NCI-H526 treated with DMSO at 0.1 percent for 48 hours (cell line): ENCODE measurements around the gene WDR81.
A peak's percentile ranks its signal among the peaks of the same experiment; 100 is the strongest.
"Not testable (repeated sequence)": the region's sequence is repeated elsewhere in the genome, so short reads cannot be mapped to it uniquely, and the experiment has no call there.

Experiments used
- DNase-seq: peaks from one replicate; lab custom pipeline; 2025; lab: John Stamatoyannopoulos, UW

WDR81 gene

DNA sequence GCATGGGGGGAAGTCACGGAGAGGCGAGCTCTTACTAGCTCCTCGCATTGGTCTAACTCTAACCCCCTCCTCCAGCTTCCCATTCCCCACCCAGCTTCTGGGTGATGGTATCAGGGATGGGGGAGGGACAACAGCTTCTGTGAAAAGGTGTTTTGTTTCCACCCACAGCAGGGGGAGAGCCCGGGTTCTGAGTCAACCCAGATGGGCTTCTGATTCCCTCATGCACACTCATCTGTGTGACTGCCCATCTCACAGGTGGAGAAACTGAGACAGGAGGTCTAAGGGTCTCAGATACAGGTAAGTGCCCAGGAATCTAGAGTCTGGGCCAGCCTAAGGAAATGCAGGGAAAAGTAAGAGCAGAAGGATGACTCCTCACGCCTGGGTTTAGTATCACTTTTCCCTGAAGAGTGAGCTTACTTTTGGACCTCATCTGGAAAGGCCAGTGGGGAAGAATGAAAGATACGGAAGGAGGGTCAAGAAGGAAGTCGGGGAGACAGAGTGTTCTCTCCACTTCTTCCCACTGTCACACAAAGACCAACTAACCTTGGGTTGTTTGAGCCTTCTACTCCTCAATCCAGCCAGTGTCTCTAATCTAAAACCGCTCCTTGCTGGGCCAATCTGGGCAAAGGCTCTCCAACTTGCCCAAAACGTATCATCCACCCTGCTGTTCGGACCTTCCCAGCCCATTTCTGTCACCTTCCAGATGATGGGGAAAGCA lies 11.2 kb upstream of the WDR81 start:
- no peak for DNase-seq

DNA sequence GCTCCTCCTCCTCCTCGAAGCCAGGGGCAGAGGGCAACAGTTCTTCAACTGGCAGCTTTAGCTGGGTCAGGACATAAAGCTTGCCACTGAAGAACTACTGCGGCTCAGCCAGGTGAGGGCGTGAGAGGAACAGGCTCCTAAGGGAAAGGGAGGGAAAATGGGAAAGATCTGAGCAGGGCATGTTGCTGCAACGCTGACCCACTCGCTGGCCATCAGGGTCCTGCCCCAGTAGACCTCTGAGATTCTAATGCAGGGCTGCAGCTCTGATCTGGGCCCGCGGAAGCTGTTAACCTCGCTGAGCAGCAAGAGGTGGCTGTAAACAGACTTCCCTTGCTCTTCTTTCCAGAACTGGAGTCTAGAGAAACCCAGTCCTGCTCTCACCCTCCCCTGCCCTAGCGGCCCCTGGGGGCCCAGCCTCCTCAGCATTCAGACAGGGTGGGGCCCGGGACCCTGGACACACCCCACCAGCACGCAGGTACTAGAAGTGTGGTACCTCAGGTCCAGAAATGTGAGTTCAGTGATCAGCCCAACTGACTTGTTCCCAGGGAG lies 10.6 kb upstream of the WDR81 start:
- DNase-seq, result peak; percentile 30

DNA sequence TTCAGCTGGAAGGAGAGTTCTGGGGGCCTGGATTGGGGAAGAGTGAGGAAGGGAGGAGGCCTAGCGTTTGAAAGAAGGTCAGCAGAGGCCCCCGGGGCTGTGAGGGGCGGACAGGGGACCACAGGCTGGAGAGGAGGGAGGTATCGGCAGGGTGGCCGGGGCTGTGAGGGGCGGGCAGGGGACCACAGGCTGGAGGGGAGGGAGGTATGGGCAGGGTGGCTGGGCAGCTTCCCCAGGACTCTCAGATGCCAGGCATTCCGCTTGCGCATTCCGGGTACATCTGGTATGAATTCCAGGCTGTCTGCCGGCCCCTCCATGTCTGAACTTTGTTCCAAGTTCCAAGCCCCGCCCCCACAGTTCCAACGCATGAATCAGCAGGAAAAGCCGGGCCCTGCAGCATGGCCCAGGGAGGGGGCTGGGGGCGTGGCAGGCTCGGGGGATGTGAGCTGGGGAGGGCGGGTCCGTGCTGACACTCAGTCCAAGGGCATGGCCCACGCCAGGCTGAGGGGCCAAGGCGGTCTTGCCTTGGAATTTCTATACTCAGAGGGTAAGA lies 10.0 kb upstream of the WDR81 start:
- no peak for DNase-seq

DNA sequence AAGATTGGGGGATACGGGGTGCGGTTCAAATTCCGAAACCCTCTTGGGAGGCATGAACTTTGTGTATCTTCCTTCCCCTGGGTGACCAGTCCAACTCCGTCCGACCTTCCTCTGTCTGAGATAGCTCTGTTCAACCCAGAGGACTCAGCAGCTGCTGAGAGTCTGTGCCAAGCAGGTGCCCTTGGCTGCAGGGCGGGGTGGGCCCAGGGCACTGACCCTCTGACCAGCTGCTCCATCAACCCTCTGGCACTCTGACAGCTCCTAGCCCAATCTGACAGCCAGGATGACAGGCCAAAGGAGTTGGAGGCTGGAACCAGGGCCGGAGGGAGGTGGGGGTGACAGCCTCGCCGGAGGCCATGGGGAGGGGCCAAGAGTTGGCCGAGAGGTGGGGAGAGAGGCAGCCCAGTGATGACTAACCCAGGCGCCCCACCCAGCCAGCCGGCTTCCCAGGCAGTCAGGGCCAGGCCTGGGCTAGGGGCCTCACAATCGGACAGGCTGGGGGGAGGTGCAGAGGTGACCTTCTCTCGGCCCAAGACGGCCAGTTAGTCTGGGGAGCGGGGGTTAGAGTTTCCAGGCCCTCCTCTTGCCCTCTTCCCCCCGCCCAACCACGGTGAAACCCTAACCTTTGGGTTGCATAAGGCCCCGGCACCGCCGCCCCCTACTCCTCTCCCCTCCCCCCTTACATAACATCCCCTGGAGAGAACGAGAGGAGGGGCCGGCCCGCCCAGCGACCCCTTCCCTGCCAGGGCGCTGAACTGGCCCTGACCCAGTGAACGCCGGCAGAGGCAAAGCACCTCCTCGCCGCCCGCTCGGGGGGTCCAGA lies 9.3 kb upstream of the WDR81 start:
- no peak for DNase-seq

DNA sequence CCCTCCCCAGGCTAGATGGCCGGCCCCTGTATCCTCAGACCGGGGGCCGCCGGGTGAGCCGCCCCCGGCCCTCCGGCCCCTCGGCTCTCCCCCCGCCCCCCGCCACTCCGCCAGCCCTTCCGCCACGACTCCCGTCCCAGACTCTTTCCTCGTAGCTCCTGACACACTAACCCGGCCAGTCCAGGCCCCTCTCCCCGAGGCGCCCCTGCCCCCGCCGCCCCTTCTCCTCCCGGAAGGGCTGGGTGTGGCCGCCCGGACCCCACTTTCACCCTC lies 8.8 kb upstream of the WDR81 start:
- no peak for DNase-seq

DNA sequence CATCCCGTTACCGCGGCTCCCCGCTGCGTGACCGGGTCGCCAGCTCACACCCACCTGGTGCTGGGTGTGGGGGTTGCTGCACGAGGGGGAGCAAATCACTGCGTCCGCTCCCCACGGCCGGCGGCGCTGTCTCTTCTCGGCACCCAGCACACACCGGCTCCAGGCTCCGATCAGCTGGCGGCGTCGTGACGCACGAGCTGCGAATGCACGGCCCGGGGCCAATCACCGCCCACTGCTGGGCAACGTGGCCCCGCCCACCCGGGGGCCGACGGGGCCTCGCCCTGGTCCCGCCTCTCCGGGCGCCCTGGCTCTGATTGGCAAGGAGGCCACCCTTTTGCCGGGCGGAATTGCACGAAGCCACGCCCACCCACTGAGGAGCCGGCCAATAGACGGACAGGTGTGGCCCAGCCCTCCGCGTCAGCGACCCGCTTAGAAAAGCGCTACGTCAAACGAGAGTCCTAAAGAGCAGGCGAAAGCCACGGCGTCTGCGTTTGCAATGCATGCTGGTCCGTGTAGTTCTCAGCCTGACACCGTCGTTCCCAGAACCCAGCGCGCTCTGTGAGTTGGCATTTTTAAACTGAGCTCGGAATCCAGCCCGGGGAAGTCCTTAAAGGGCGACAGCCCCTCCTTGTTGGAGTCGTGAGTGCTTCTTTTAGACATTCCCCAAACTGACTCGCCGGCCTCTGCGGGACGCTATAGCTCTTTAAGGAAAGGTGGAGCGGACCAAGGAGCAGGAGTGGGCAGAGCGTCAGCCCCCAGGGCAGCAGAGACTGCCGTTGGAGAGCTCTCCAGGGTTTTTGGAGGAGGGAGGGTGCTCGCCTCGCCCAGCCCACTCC lies 8.2 kb upstream of the WDR81 start:
- peak; percentile 97 for DNase-seq

DNA sequence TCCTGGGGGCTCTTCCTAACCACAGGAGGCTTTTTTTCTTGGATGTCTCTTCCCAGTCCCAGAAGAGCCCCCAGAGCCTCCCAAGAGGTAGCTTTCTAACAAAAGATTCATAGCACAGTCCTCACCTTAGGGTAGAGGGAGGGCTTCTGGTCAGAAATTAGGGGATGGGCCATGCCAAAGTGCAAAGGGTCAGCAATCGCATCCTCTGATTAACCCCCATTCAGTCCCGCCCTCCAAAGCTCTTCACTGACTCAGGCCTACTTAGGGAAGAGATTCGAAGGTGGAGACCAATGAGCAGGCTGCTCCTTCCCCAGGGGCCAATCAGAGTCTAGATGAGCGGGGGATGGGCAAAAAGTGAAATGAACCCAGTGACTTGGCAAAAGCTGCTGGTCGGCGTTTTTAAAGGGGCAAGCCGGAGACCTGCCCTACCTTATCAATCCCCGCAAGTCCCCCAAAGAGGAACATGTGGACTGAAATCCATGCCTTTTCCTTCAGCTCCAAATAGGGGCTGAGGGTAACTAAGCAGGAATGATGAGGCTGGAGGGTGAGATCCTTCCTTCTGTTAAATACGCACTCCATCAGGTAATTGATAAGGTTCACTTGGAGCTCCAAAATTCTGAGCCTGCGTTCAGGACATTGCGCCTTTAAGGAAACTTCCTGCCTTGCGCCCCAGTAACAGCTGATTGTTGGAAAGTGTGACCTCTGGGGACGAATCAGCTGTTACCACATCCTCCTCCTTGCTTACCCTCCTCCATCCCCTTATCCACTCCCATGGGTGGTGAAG lies 7.4 kb upstream of the WDR81 start:
- DNase-seq, result peak; percentile 81

DNA sequence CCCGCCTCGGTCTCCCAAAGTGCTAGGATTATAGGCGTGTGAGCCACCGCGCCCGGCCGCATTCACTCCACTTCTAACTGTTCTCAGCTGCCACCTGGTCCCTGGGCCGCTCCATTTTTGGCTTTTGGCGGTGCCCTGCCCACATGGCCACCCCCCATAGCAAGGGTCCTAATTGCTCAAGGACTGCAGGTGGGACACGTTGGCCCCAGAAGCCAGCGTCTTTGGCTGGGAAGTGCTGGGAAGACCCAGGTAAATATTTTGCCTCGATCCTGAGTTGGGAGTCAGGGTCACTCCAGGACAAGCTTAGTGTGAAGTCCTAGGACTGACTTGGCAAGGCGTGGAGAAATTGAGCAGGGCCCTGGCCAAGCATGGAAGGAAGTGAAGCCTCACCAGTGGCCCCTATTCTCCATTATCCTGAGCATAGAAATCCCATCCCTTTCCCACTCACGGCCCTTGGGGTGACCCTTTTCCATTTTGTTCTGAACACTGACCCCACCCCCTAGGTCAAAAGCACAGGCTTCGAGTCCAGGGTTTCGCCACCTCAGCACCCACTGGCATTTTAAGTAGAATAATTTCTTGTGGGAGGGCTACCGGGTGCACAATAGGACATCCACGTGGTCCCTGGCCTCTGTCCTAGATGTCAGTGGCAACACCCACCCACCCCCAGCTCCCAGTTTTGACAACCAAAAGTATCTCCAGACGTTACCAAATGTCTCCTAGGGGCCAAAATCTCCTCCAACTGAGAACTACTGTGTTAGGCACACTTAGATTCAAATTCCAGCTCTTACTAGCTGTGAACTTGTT lies 5.9 kb upstream of the WDR81 start:
- DNase-seq, result no peak

DNA sequence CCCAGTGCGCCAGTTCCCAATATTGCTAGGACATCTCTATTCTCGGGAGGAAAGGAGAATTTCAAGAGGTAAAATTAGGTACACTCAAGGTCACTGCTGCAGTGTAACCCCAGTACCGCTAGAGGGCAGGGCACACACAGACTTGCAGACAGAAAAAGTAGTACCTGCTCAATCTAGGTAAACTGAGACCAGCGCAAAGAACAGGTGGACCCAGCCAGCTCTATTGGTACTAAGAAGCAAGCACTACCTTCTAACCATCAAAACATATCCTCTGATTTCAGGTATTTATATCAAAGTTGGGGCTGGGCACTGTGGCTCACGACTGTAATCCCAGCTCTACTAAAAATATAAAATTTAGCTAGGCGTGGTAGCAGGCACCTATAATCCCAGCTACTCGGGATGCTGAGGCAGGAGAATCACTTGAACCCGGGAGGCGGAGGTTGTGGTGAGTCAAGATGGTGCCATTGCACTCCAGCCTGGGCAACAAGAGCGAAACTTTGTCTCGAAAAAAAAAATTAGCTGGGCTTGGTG lies 3.6 kb upstream of the WDR81 start:
- no peak for DNase-seq

DNA sequence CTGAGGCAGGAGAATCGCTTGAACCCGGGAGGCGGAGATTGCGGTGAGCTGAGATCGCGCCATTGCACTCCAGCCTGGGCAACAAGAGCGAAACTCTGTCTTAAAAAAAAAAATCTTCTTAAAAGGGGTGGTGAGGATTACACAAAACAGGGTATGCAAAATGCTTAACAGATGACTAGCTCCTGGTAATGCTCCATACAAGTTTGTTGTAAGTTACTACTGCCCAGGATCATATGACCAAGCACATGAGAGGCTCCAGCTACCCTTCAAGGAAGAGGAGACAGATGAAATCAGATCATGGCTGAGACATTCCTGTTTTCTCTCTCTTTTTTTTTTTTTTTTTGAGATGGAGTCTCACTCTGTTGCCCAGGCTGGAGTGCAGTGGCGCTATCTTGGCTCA lies 2.5 kb upstream of the WDR81 start:
- not testable (repeated sequence) for DNase-seq

DNA sequence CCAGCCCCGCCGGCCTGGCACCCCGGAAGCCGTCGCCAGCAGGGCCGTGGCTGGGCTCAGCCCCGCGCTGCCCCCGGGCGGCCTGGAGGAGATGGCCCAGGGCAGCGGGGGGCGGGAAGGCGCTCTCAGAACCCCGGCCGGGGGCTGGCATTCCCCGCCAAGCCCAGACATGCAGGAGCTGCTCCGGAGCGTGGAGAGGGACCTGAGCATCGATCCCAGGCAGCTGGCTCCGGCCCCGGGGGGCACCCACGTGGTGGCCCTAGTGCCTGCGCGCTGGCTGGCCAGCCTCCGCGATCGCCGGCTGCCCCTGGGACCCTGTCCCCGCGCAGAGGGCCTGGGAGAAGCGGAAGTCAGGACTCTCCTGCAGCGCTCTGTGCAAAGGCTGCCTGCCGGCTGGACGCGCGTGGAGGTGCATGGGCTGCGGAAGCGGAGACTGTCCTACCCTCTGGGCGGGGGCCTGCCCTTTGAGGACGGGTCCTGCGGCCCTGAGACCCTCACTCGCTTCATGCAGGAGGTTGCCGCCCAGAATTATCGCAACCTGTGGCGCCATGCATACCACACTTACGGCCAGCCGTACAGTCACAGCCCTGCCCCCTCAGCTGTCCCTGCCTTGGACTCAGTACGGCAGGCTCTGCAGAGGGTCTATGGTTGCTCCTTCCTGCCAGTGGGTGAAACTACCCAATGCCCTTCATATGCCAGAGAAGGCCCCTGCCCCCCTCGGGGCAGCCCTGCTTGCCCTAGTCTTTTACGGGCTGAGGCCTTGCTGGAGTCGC lies 551 bp downstream of the WDR81 start:
- DNase-seq, result no peak

DNA sequence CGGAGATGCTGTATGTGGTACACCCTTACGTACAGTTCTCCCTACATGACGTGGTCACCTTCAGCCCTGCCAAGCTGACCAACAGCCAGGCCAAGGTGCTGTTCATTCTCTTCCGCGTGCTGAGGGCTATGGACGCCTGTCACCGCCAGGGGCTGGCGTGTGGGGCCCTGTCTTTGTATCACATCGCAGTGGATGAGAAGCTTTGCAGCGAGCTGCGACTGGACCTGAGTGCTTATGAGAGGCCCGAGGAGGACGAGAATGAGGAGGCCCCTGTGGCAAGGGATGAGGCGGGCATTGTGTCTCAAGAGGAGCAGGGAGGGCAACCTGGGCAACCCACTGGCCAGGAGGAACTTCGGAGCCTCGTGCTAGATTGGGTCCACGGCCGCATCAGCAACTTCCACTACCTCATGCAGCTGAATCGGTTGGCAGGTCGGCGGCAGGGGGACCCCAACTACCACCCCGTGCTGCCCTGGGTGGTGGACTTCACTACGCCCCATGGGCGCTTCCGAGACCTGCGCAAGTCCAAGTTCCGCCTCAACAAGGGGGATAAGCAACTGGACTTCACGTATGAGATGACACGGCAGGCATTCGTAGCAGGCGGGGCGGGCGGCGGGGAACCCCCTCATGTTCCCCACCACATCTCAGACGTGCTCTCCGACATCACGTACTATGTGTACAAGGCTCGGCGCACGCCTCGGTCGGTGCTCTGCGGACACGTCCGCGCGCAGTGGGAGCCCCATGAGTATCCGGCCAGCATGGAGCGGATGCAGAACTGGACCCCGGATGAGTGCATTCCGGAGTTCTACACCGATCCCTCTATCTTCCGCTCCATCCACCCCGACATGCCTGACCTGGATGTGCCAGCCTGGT lies 1.4 kb downstream of the WDR81 start:
- no peak for DNase-seq

DNA sequence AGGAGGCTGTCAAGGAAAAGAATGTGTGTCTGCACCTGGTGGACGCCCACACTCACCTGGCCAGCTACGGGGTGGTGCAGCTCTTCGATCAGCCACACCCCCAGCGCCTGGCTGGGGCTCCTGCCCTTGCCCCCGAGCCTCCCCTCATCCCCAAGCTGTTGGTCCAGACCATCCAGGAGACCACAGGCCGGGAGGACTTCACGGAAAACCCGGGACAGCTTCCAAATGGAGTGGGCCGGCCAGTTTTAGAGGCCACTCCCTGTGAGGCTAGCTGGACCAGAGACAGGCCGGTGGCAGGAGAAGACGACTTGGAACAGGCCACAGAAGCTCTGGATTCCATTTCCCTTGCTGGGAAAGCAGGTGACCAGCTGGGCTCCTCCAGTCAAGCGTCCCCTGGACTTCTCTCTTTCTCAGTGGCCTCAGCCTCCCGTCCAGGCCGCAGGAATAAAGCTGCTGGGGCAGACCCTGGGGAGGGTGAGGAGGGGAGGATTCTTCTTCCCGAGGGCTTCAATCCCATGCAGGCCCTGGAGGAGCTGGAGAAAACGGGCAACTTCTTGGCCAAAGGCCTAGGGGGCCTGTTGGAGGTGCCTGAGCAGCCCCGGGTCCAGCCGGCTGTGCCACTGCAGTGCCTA lies 2.2 kb downstream of the WDR81 start:
- no peak for DNase-seq

DNA sequence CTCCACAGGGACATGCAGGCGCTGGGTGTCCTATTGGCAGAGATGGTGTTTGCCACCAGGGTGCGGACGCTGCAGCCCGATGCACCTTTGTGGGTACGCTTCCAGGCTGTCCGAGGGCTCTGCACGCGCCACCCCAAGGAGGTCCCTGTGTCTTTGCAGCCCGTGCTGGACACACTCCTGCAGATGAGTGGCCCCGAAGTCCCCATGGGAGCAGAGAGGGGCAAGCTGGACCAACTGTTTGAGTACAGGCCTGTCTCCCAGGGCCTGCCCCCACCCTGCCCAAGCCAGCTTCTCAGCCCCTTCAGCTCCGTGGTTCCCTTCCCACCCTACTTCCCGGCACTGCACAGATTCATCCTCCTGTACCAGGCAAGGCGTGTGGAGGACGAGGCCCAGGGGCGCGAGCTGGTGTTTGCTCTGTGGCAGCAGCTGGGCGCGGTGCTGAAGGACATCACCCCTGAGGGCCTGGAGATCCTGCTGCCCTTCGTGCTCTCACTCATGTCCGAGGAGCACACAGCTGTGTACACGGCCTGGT lies 2.8 kb downstream of the WDR81 start:
- no peak for DNase-seq

DNA sequence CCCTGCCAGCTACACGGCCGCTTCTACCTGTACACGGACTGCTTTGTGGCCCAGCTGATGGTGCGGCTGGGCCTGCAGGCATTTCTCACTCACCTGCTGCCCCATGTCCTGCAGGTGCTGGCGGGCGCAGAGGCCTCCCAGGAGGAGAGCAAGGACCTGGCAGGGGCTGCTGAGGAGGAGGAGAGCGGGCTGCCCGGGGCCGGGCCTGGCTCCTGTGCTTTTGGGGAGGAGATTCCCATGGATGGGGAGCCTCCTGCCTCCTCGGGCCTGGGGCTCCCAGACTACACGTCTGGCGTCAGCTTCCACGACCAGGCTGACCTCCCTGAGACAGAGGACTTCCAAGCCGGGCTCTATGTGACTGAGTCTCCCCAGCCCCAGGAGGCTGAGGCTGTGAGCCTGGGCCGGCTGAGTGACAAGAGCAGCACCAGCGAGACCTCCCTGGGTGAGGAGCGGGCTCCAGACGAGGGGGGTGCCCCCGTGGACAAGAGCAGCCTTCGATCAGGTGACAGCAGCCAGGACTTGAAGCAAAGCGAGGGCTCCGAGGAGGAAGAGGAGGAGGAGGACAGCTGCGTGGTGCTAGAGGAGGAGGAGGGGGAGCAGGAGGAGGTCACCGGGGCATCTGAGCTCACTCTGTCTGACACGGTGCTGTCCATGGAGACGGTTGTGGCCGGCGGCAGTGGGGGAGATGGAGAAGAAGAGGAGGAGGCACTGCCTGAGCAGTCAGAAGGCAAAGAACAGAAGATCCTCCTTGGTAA lies 3.5 kb downstream of the WDR81 start:
- no peak for DNase-seq

DNA sequence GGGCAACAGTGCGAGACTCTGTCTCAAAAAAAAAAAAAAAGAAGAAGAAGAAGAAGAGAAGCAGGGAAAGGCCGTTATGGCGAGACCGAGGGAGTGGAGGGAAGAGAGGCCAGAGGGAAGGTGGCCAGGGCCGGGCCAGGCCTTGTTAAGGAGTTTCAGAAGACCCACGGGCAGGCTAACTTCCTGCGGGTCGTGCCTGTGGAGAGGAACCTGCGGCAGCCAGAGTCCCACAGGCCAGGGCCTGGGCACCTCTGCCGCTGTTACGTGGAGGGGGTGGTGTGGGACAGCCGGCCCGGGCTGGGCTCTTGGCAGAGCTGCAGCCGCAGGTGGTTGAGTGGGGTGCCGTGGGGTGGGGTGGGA lies 5.4 kb downstream of the WDR81 start:
- DNase-seq, result no peak
